ENCODE measurements around the gene ANXA2R.

The ANXA2R gene

DNA sequence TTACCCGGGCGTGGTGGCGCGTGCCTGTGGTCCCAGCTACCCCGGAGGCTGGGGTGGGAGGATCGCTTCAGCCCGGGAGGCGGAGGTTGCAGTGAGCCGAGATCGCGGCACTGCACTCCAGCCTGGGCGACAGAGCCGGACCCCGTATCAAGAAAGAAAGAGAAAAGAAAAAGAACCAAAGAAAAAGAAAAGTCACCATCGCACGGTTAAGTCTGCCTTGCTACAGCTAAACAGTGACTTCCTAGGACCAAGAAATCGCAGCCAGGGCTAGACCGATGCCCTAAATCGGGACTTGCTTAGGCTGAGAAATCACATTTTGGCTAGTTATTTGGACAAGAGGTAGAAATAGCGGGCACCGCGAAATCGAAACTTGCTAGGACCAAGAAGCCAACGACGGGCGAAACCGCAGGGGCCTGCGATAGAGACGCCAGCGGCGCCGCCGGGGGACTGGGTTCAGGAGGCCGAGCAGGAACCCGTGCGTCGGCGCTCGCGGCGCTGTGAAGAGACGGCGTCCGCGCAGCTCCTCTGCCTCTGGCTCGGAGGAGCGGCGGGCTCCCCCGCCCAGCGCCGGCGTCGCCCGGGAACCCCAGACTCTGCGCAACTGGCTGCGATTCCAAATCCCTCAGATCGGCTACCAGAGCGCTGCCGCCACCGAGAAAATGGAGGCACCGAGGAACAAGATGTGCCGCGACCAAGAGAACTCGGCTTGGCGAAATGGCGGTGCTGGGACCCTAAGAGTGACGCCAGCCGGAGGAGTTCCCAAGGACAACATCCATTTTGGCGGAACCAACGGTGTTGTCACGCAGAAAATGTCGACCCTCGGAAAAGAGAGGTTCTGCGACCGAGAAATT, 26.1 kb upstream of the ANXA2R start (continued):
- TF ChIP-seq ZBTB11 (tag by site-specific recombination; conservative IDR thresholded peaks at IDR 0.05; ENCODE audit: low read depth) (peak; percentile 94), SP7 (tag by site-specific recombination; IDR thresholded peaks at IDR 0.05) (peak; percentile 44), ZSCAN4 (tag by site-specific recombination; IDR thresholded peaks at IDR 0.05) (no peak), ZNF433 (tag by site-specific recombination; IDR thresholded peaks at IDR 0.05; ENCODE audit: low read depth) (no peak), ZNF837 (tag by site-specific recombination; IDR thresholded peaks at IDR 0.05) (no peak), ZNF114 (tag by site-specific recombination; IDR thresholded peaks at IDR 0.05) (no peak), YY1 (tag by site-specific recombination; IDR thresholded peaks at IDR 0.05) (no peak; the same call in 1 of the 2 replicates), ZNF248 (tag by site-specific recombination; IDR thresholded peaks at IDR 0.05) (no peak), ZBTB48 (tag by site-specific recombination; IDR thresholded peaks at IDR 0.05) (peak; percentile 10; the same call in 1 of the 2 replicates), ZNF324 (tag by site-specific recombination; IDR thresholded peaks at IDR 0.05) (no peak; the same call in none of the 2 replicates), ZNF830 (tag by site-specific recombination; IDR thresholded peaks at IDR 0.05; ENCODE audit: low read depth) (no peak), EGR2 (tag by site-specific recombination; IDR thresholded peaks at IDR 0.05; ENCODE audit: low read depth) (peak; percentile 18; the same call in 1 of the 2 replicates), PATZ1 (tag by site-specific recombination; IDR thresholded peaks at IDR 0.05) (peak; percentile 38), ZBTB6 (tag by site-specific recombination; IDR thresholded peaks at IDR 0.05) (peak; percentile 68; the same call in 1 of the 2 replicates)
- TF ChIP-seq, protein P1, sequence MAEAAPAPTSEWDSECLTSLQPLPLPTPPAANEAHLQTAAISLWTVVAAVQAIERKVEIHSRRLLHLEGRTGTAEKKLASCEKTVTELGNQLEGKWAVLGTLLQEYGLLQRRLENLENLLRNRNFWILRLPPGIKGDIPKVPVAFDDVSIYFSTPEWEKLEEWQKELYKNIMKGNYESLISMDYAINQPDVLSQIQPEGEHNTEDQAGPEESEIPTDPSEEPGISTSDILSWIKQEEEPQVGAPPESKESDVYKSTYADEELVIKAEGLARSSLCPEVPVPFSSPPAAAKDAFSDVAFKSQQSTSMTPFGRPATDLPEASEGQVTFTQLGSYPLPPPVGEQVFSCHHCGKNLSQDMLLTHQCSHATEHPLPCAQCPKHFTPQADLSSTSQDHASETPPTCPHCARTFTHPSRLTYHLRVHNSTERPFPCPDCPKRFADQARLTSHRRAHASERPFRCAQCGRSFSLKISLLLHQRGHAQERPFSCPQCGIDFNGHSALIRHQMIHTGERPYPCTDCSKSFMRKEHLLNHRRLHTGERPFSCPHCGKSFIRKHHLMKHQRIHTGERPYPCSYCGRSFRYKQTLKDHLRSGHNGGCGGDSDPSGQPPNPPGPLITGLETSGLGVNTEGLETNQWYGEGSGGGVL (tag by site-specific recombination; IDR thresholded peaks at IDR 0.05) = 0 out of 2 replicates have a peak, but pooled peaks have one; percentile 5
- TF ChIP-seq, protein P2, sequence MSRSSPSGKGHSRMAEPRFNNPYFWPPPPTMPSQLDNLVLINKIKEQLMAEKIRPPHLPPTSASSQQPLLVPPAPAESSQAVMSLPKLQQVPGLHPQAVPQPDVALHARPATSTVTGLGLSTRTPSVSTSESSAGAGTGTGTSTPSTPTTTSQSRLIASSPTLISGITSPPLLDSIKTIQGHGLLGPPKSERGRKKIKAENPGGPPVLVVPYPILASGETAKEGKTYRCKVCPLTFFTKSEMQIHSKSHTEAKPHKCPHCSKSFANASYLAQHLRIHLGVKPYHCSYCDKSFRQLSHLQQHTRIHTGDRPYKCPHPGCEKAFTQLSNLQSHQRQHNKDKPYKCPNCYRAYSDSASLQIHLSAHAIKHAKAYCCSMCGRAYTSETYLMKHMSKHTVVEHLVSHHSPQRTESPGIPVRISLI (tag by site-specific recombination; IDR thresholded peaks at IDR 0.05) = peak; percentile 85
- TF ChIP-seq, protein P3, sequence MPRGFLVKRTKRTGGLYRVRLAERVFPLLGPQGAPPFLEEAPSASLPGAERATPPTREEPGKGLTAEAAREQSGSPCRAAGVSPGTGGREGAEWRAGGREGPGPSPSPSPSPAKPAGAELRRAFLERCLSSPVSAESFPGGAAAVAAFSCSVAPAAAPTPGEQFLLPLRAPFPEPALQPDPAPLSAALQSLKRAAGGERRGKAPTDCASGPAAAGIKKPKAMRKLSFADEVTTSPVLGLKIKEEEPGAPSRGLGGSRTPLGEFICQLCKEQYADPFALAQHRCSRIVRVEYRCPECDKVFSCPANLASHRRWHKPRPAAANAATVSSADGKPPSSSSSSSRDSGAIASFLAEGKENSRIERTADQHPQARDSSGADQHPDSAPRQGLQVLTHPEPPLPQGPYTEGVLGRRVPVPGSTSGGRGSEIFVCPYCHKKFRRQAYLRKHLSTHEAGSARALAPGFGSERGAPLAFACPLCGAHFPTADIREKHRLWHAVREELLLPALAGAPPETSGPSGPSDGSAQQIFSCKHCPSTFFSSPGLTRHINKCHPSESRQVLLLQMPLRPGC (tag by site-specific recombination; IDR thresholded peaks at IDR 0.05) = 0 out of 2 replicates have a peak, but pooled peaks have one; percentile 8
- TF ChIP-seq, protein P4, sequence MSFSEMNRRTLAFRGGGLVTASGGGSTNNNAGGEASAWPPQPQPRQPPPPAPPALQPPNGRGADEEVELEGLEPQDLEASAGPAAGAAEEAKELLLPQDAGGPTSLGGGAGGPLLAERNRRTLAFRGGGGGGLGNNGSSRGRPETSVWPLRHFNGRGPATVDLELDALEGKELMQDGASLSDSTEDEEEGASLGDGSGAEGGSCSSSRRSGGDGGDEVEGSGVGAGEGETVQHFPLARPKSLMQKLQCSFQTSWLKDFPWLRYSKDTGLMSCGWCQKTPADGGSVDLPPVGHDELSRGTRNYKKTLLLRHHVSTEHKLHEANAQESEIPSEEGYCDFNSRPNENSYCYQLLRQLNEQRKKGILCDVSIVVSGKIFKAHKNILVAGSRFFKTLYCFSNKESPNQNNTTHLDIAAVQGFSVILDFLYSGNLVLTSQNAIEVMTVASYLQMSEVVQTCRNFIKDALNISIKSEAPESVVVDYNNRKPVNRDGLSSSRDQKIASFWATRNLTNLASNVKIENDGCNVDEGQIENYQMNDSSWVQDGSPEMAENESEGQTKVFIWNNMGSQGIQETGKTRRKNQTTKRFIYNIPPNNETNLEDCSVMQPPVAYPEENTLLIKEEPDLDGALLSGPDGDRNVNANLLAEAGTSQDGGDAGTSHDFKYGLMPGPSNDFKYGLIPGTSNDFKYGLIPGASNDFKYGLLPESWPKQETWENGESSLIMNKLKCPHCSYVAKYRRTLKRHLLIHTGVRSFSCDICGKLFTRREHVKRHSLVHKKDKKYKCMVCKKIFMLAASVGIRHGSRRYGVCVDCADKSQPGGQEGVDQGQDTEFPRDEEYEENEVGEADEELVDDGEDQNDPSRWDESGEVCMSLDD (tag by site-specific recombination; IDR thresholded peaks at IDR 0.05) = no peak; the same call in 1 of the 2 replicates
- TF ChIP-seq, protein P5, sequence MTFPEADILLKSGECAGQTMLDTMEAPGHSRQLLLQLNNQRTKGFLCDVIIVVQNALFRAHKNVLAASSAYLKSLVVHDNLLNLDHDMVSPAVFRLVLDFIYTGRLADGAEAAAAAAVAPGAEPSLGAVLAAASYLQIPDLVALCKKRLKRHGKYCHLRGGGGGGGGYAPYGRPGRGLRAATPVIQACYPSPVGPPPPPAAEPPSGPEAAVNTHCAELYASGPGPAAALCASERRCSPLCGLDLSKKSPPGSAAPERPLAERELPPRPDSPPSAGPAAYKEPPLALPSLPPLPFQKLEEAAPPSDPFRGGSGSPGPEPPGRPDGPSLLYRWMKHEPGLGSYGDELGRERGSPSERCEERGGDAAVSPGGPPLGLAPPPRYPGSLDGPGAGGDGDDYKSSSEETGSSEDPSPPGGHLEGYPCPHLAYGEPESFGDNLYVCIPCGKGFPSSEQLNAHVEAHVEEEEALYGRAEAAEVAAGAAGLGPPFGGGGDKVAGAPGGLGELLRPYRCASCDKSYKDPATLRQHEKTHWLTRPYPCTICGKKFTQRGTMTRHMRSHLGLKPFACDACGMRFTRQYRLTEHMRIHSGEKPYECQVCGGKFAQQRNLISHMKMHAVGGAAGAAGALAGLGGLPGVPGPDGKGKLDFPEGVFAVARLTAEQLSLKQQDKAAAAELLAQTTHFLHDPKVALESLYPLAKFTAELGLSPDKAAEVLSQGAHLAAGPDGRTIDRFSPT (tag by site-specific recombination; IDR thresholded peaks at IDR 0.05) = no peak; the same call in 1 of the 2 replicates

Data from HEK293 (cell line).